Panc1 (cell line): ENCODE measurements around the gene CRYGD. TPM values are rescaled to one million over a fixed set of nuclear protein-coding genes. Genes with fewer than 3 reads are reported as not detected.

Experiments
- ATAC-seq: fragments of 200-7000 bp; cut with Tn5 transposase; 2 replicates; pipeline ENCODE4 v1.9.1; 2020; ENCODE audit warnings: mild to moderate bottlenecking, moderate library complexity
- BruUV-seq: library from RNA; stranded (reverse); fragments of 400-500 nt; replicated peaks from 2 replicates; lab custom pipeline; 2021; lab: Mats Ljungman, UMichigan
- CTCF ChIA-PET: fragments of 300-600 bp; sonication (Branson Sonifier 250); formaldehyde crosslinking; loops from one replicate; lab custom pipeline; 2022; ENCODE audit warnings: antibody characterized with exemption; lab: Charles Lee
- POLR2A ChIA-PET: fragments of 300-600 bp; sonication (Branson Sonifier 250); formaldehyde crosslinking; loops from one replicate; lab custom pipeline; 2022; ENCODE audit warnings: antibody characterized with exemption; lab: Charles Lee
- DNase-seq: peaks from one replicate; pipeline ENCODE4 v3.0.0-alpha.2; 2010; ENCODE audit warnings: low read depth, low spot score
- H3K27ac ChIP-seq: 2 replicates; pipeline ENCODE4 v1.5.1; 2011; ENCODE audit warnings: mild to moderate bottlenecking, low read length, inconsistent platforms
- H3K27me3 ChIP-seq: fragments of 200-500 bp; sonication (Bioruptor generic); 2 replicates; pipeline ENCODE4 v1.6.0; 2014; ENCODE audit warnings: low read length, inconsistent platforms; ENCODE audit not compliant: control insufficient read depth, insufficient read depth
- H3K36me3 ChIP-seq: fragments of 200-500 bp; sonication (Bioruptor generic); 2 replicates; pipeline ENCODE4 v1.5.1; 2014; ENCODE audit warnings: inconsistent platforms, mild to moderate bottlenecking, low read length, moderate library complexity; ENCODE audit not compliant: control insufficient read depth, insufficient read depth
- H3K4me1 ChIP-seq: 2 replicates; pipeline ENCODE4 v1.5.1; 2011; ENCODE audit warnings: inconsistent platforms, mild to moderate bottlenecking, low read length, moderate library complexity; ENCODE audit not compliant: control insufficient read depth, insufficient read depth
- H3K4me3 ChIP-seq, 2 experiments: 2 replicates each; pipeline ENCODE4 v1.5.1; 2011 to 2012; ENCODE audit warnings: low read depth in 2 of 2, low read length in 2 of 2, mild to moderate bottlenecking in 2 of 2, inconsistent platforms in 1 of 2, moderate library complexity in 1 of 2
- H3K9me3 ChIP-seq: fragments of 200-500 bp; sonication (Bioruptor generic); 2 replicates; pipeline ENCODE4 v1.5.1; 2014; ENCODE audit warnings: low read depth, mild to moderate bottlenecking, inconsistent platforms, low read length, moderate library complexity; ENCODE audit not compliant: control insufficient read depth, insufficient read depth
- POLR2AphosphoS5 ChIP-seq: IDR thresholded peaks from 2 replicates; pipeline ENCODE4 v1.6.1; 2012; ENCODE audit warnings: mild to moderate bottlenecking, low read depth, low read length, moderate library complexity
- SIN3A ChIP-seq: IDR thresholded peaks from 2 replicates; pipeline ENCODE4 v1.6.1; 2012; ENCODE audit warnings: low read depth, mild to moderate bottlenecking, low read length, moderate library complexity, borderline replicate concordance; ENCODE audit not compliant: insufficient read depth
- TCF7L2 ChIP-seq: IDR thresholded peaks from 2 replicates; pipeline ENCODE4 v1.6.1; 2011; ENCODE audit warnings: mild to moderate bottlenecking, low read depth, low read length, inconsistent platforms
- in situ Hi-C: cut with HindIII; loops from 2 replicates; pipeline ENCODE4 v1.10.0; 2016; ENCODE audit warnings: low sequenced_read_pairs, low pct_unique_long_range_greater_than_20kb
- intact Hi-C: fragments of 100-400 bp; cut with micrococcal nuclease; formaldehyde crosslinking; loops from one replicate; pipeline ENCODE4 v1.10.0; 2022; ENCODE audit not compliant: unreplicated experiment
- total RNA-seq: library from RNA; stranded (reverse); gene quantifications from one replicate; pipeline ENCODE4 v1.2.1, GENCODE V29; 2021; ENCODE audit not compliant: unreplicated experiment
- TF ChIP-seq, protein P1 (sequence below), 2 experiments: IDR thresholded peaks; 2 replicates each; pipeline ENCODE4 v1.6.1; 2011 to 2012; ENCODE audit warnings: low read depth in 2 of 2, control low read depth in 1 of 2, low read length in 1 of 2, mild to moderate bottlenecking in 1 of 2, moderate library complexity in 1 of 2; ENCODE audit not compliant: insufficient read depth in 1 of 2
- TF ChIP-seq, protein P2 (sequence below): fragments of 450-650 bp; IDR thresholded peaks from 2 replicates; pipeline ENCODE4 v1.5.1; 2017; ENCODE audit warnings: mild to moderate bottlenecking

Gene CRYGD
- total RNA-seq, 1 experiment from 2014 or later = not detected

DNA sequence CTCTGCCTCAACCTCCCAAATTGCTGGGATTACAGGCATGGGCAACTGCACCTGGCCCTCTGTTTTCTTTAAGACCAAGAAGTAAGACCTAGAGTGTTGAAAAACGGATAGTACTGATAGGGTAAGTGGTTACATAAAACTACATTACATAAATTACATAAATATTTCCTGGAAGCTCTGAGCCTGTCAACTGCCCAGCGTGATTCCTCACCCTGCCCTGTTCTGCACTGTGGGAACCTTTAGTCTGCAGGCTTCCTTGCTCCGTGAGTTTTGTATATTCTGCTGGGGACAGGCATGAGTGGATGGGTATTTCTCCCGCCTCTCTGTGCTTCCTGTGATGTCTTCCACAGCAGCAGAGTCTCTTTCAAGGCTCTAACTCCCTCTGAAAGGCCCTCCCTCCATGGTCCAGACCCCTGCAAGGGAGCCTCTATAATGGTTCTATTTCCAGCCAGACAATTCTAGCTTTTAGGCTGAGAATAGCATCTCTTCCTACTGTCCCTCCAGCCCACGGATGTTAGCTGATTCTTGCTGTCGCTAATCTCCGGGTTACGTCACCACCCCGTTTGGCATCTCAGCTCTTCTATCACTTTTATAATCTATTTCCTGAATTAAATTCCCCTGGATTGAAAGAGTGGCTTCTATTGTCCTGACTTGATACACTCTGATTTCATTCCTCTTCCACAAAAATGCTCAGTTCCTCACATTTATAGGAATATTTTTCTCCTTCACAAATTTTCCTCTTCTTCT lies 49.5 kb downstream of the CRYGD start:
- H3K27me3 ChIP-seq = no peaks in the 10 kb centered on the region; the same call in 1 of the 2 replicates
- DNase-seq = no peak
- TF ChIP-seq TCF7L2 = no peak
- TF ChIP-seq, protein P1, sequence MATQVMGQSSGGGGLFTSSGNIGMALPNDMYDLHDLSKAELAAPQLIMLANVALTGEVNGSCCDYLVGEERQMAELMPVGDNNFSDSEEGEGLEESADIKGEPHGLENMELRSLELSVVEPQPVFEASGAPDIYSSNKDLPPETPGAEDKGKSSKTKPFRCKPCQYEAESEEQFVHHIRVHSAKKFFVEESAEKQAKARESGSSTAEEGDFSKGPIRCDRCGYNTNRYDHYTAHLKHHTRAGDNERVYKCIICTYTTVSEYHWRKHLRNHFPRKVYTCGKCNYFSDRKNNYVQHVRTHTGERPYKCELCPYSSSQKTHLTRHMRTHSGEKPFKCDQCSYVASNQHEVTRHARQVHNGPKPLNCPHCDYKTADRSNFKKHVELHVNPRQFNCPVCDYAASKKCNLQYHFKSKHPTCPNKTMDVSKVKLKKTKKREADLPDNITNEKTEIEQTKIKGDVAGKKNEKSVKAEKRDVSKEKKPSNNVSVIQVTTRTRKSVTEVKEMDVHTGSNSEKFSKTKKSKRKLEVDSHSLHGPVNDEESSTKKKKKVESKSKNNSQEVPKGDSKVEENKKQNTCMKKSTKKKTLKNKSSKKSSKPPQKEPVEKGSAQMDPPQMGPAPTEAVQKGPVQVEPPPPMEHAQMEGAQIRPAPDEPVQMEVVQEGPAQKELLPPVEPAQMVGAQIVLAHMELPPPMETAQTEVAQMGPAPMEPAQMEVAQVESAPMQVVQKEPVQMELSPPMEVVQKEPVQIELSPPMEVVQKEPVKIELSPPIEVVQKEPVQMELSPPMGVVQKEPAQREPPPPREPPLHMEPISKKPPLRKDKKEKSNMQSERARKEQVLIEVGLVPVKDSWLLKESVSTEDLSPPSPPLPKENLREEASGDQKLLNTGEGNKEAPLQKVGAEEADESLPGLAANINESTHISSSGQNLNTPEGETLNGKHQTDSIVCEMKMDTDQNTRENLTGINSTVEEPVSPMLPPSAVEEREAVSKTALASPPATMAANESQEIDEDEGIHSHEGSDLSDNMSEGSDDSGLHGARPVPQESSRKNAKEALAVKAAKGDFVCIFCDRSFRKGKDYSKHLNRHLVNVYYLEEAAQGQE (IDR thresholded peaks at IDR 0.05; ENCODE audit: insufficient read depth in 1 of 2, low read depth in 2 of 2, low read length in 1 of 2) = no peak
- TF ChIP-seq, protein P2, sequence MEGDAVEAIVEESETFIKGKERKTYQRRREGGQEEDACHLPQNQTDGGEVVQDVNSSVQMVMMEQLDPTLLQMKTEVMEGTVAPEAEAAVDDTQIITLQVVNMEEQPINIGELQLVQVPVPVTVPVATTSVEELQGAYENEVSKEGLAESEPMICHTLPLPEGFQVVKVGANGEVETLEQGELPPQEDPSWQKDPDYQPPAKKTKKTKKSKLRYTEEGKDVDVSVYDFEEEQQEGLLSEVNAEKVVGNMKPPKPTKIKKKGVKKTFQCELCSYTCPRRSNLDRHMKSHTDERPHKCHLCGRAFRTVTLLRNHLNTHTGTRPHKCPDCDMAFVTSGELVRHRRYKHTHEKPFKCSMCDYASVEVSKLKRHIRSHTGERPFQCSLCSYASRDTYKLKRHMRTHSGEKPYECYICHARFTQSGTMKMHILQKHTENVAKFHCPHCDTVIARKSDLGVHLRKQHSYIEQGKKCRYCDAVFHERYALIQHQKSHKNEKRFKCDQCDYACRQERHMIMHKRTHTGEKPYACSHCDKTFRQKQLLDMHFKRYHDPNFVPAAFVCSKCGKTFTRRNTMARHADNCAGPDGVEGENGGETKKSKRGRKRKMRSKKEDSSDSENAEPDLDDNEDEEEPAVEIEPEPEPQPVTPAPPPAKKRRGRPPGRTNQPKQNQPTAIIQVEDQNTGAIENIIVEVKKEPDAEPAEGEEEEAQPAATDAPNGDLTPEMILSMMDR = no peak
- no peak for TF ChIP-seq POLR2AphosphoS5
- TF ChIP-seq SIN3A = no peak
- intact Hi-C loops = loop anchor here (5.0 kb wide), 1 partner anchor 307 kb away; the partner anchor contains the start of gene FZD5
- ChIA-PET POLR2A (no interaction called here), CTCF (no interaction called here)
- no peak for ATAC-seq
- H3K4me1 ChIP-seq = no peaks in the 10 kb centered on the region
- H3K4me3 ChIP-seq = no peak overlapping the region
- H3K9me3 ChIP-seq = no peaks in the 10 kb centered on the region
- H3K27ac ChIP-seq = no peak overlapping the region
- no TSS peak for BruUV-seq
- in situ Hi-C loops = no loop called here
- no peaks in the 10 kb centered on the region for H3K36me3 ChIP-seq

DNA sequence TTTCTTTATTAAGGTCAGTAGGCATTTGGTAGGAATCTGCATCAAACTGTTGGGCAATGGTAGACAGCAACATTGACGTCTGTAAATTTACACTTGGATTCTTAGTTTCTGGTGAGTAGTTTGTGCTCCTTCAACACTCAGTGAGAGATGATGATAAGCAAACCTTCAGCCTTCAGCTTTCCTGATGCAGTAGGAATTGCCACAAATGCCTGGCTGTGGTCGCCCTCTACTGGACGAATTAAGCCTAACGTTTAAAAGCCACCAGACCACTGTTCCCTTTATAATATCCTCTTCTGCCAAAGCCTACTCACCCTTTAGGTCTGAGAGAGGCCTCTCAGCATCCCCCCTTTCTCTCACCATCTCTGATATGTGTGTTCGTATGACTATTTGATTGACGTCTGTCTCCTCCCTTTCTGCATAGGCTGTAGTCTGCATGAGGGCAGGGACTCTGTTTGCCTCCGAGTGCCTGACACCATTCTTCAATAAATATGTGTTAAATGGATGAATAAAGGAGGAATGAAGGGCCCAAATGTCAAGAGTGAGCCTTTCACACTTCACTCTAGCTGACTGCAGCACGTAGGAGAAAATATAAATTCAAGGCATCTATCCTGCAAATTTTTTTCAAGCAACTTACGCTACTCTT lies 52.0 kb downstream of the CRYGD start:
- in situ Hi-C loops = no loop called here
- ChIA-PET POLR2A (interaction anchor here (0.7 kb wide), 1 partner anchor 327 kb away, joined by 3 read pairs; no protein-coding TSS in a partner anchor), CTCF (interaction anchor here (0.6 kb wide), 2 partner anchors 25 to 358 kb away, joined by 4 to 12 read pairs; no protein-coding TSS in a partner anchor)
- H3K9me3 ChIP-seq = no peaks in the 10 kb centered on the region
- intact Hi-C loops = loop anchor here (2.0 to 5.0 kb wide), 2 partner anchors 305 to 326 kb away; partner anchors contain the start of gene FZD5
- ATAC-seq = peak; percentile 96
- H3K4me3 ChIP-seq = no peak overlapping the region
- H3K27ac ChIP-seq = no peak overlapping the region
- TF ChIP-seq, protein P1 (IDR thresholded peaks at IDR 0.05; ENCODE audit: insufficient read depth in 1 of 2, low read depth in 2 of 2, low read length in 1 of 2) = no peak
- TF ChIP-seq POLR2AphosphoS5 = no peak
- no peak for TF ChIP-seq SIN3A
- TF ChIP-seq TCF7L2 = no peak
- TF ChIP-seq, protein P2 = peak; percentile 92
- no peaks in the 10 kb centered on the region for H3K4me1 ChIP-seq
- peak; percentile 70 for DNase-seq
- no peaks in the 10 kb centered on the region for H3K36me3 ChIP-seq
- no peaks in the 10 kb centered on the region; the same call in 1 of the 2 replicates for H3K27me3 ChIP-seq
- no TSS peak for BruUV-seq
